A673 (cell line): Measurements from ENCODE around the gene RUSF1. TPM values are rescaled to one million over a fixed set of nuclear protein-coding genes. Genes with fewer than 3 reads are reported as not detected.

ENCODE experiments used
- BruUV-seq: library from RNA; stranded (reverse); fragments of 400-500 nt; replicated peaks from 2 replicates; lab custom pipeline; 2021; lab: Mats Ljungman, UMichigan
- CTCF ChIA-PET: fragments of 300-600 bp; sonication (Branson Sonifier 250); formaldehyde crosslinking; loops from one replicate; lab custom pipeline; 2022; ENCODE audit warnings: antibody characterized with exemption; lab: Charles Lee
- POLR2A ChIA-PET: fragments of 300-600 bp; sonication (Branson Sonifier 250); formaldehyde crosslinking; loops from one replicate; lab custom pipeline; 2022; ENCODE audit warnings: antibody characterized with exemption; ENCODE audit not compliant: low non-redundant PET; lab: Charles Lee
- DNase-seq: peaks from one replicate; pipeline ENCODE4 v3.0.0-alpha.2; 2015; ENCODE audit warnings: low spot score
- H3K27ac ChIP-seq: fragments of 200-600 bp; sonication (generic); 2 replicates; pipeline ENCODE4 v1.5.1; 2016; ENCODE audit warnings: mixed run types, low read depth, mild to moderate bottlenecking, mixed read lengths, antibody characterized with exemption, low read length; ENCODE audit not compliant: poor library complexity, severe bottlenecking
- H3K27me3 ChIP-seq: fragments of 200-600 bp; sonication (generic); replicated peaks from 2 replicates; pipeline ENCODE4 v1.6.1; 2017; ENCODE audit warnings: mixed run types, low read depth, mild to moderate bottlenecking, mixed read lengths, antibody characterized with exemption, low read length; ENCODE audit not compliant: insufficient read depth, poor library complexity
- H3K36me3 ChIP-seq: fragments of 200-600 bp; sonication (generic); 2 replicates; pipeline ENCODE4 v1.6.1; 2016; ENCODE audit warnings: mixed run types, mild to moderate bottlenecking, mixed read lengths, antibody characterized with exemption, low read length; ENCODE audit not compliant: insufficient read depth, poor library complexity, severe bottlenecking
- H3K4me1 ChIP-seq: fragments of 200-600 bp; sonication (generic); 2 replicates; pipeline ENCODE4 v1.6.1; 2017; ENCODE audit warnings: mixed run types, mild to moderate bottlenecking, mixed read lengths, antibody characterized with exemption, low read length; ENCODE audit not compliant: insufficient read depth, poor library complexity, severe bottlenecking
- H3K4me3 ChIP-seq: fragments of 200-600 bp; sonication (generic); 2 replicates; pipeline ENCODE4 v1.5.1; 2016; ENCODE audit warnings: low read depth, mixed run types, mild to moderate bottlenecking, mixed read lengths, low read length; ENCODE audit not compliant: poor library complexity, severe bottlenecking
- H3K9me3 ChIP-seq: fragments of 200-600 bp; sonication (generic); 2 replicates; pipeline ENCODE4 v1.6.1; 2016; ENCODE audit warnings: mixed run types, low read depth, mild to moderate bottlenecking, mixed read lengths, antibody characterized with exemption, low read length; ENCODE audit not compliant: poor library complexity, severe bottlenecking
- CTCF ChIP-seq: fragments of 300-800, 200-600 bp; sonication (generic); conservative IDR thresholded peaks from 2 replicates; pipeline ENCODE4 v1.5.1; 2017; ENCODE audit warnings: low read depth, mild to moderate bottlenecking, antibody characterized with exemption, low read length, moderate library complexity, mixed read lengths
- EZH2 ChIP-seq: fragments of 200-600 bp; sonication (generic); IDR thresholded peaks from 2 replicates; pipeline ENCODE4 v1.6.1; 2017; ENCODE audit warnings: borderline replicate concordance, low read depth, mild to moderate bottlenecking, mixed read lengths, antibody characterized with exemption, low read length; ENCODE audit not compliant: poor library complexity, severe bottlenecking
- intact Hi-C: fragments of 100-400 bp; cut with micrococcal nuclease; formaldehyde crosslinking; loops from one replicate; pipeline ENCODE4 v1.10.0; 2022; ENCODE audit not compliant: unreplicated experiment
- total RNA-seq: library from RNA; stranded (reverse); gene quantifications from 2 replicates; pipeline ENCODE4 v1.2.3, GENCODE V29; 2021

Gene RUSF1
- total RNA-seq, 1 experiment from 2014 or later: 41.9 TPM

GRCh38 chr16:31517800-31518402 lies 9.7 kb upstream of the RUSF1 start:
- no TSS peak for BruUV-seq
- POLR2A ChIA-PET: no interaction called here
- intact Hi-C loops: loop anchor here (10.0 kb wide), 1 partner anchor 347 kb away; no protein-coding TSS in a partner anchor
- no peak for DNase-seq
- Histone ChIP-seq H3K9me3 (no peaks in the 10 kb centered on the region), H3K27ac (no peak overlapping the region), H3K4me1 (no peaks in the 10 kb centered on the region), H3K27me3 (peaks cover 12% of the 10 kb centered on the region), H3K36me3 (no peaks in the 10 kb centered on the region), H3K4me3 (no peak overlapping the region)
- no peak for TF ChIP-seq CTCF
- TF ChIP-seq EZH2: no peak
- CTCF ChIA-PET: no interaction called here

- POLR2A ChIA-PET: no interaction called here
- Histone ChIP-seq H3K36me3 (no peaks in the 10 kb centered on the region), H3K4me3 (no peak overlapping the region), H3K27ac (no peak overlapping the region), H3K4me1 (peaks cover 3% of the 10 kb centered on the region), H3K9me3 (no peaks in the 10 kb centered on the region), H3K27me3 (peaks cover 11% of the 10 kb centered on the region)
- no peak for DNase-seq
- TF ChIP-seq CTCF (no peak), EZH2 (no peak)
- CTCF ChIA-PET: interaction anchor here (0.6 kb wide), 1 partner anchor 199 kb away, joined by 5 read pairs; a partner anchor contains a TSS
- BruUV-seq: no TSS peak
- intact Hi-C loops: loop anchor here (10.0 kb wide), 1 partner anchor 351 kb away; no protein-coding TSS in a partner anchor
These were observed 5.7 kb upstream of the RUSF1 start for GRCh38 chr16:31513884-31514283.

- Histone ChIP-seq H3K4me1 (peaks cover 3% of the 10 kb centered on the region), H3K9me3 (no peaks in the 10 kb centered on the region), H3K36me3 (no peaks in the 10 kb centered on the region), H3K27ac (no peak overlapping the region), H3K27me3 (peaks cover 10% of the 10 kb centered on the region), H3K4me3 (no peak overlapping the region)
- no TSS peak for BruUV-seq
- intact Hi-C loops: loop anchor here (10.0 kb wide), 1 partner anchor 352 kb away; no protein-coding TSS in a partner anchor
- TF ChIP-seq CTCF (no peak), EZH2 (no peak)
- POLR2A ChIA-PET: no interaction called here
- CTCF ChIA-PET: no interaction called here
- DNase-seq: no peak
These were observed 4.9 kb upstream of the RUSF1 start for GRCh38 chr16:31513126-31513525.
